ENCODE data around the gene EGFR.

Gene EGFR

DNA sequence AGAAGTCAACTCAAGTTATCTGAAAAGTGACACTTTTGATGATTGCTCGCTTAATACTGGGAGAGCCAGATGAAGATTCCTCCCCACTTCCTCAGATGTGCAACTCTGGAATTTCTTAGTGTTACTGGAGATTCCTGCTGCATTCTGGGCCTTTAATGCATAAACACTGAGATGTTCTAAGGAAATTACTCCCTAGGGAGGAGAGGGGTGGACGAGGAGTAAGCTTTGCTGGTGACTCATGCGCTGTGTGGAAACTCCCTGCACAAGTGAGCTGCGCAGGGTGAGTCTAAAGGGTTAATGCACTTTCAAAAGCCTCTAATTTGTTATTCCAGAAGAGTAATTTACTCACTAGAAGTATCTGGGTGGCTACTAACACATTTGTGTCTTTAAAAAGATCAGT, 46.3 kb downstream of the EGFR start:
- Histone ChIP-seq H3K4me3 (ENCODE audit: low read length) (no peak overlapping the region), H3K27me3 (ENCODE audit: control insufficient read depth, low read length) (peaks cover 13% of the 10 kb centered on the region; the same call in 1 of the 2 replicates), H3F3A (ENCODE audit: control insufficient read depth, insufficient read depth) (no peaks in the 10 kb centered on the region), H3K4me2 (ENCODE audit: low read length) (no peak overlapping the region), H3K36me3 (ENCODE audit: control insufficient read depth, low read length) (no peaks in the 10 kb centered on the region), H3K27ac (ENCODE audit: low read depth, low read length) (no peak overlapping the region), H4K20me1 (ENCODE audit: control insufficient read depth, insufficient read depth, low read depth, low read length) (no peaks in the 10 kb centered on the region), H3K79me2 (ENCODE audit: control insufficient read depth, low read length) (no peaks in the 10 kb centered on the region), H3K9me2 (replicated peaks; ENCODE audit: control insufficient read depth, low read length) (no peaks in the 10 kb centered on the region), H3K9me3 (ENCODE audit: control insufficient read depth, insufficient read depth, low read length) (no peaks in the 10 kb centered on the region), H3K4me1 (ENCODE audit: control insufficient read depth, low read length) (no peaks in the 10 kb centered on the region)
- TF ChIP-seq CTCF (IDR thresholded peaks at IDR 0.05; ENCODE audit: low read depth, low read length, poor library complexity, severe bottlenecking) (no peak), EZH2phosphoT487 (IDR thresholded peaks at IDR 0.05; ENCODE audit: borderline replicate concordance, low read length) (no peak)

GRCh38 chr7:55065511-55066229, 46.9 kb downstream of the EGFR start:
- no peak overlapping the region for H3K27ac ChIP-seq (ENCODE audit: low read depth, low read length)
- no peaks in the 10 kb centered on the region for H3K9me3 ChIP-seq (ENCODE audit: control insufficient read depth, insufficient read depth, low read length)
- no peaks in the 10 kb centered on the region for H4K20me1 ChIP-seq (ENCODE audit: control insufficient read depth, insufficient read depth, low read depth, low read length)
- no peaks in the 10 kb centered on the region for H3K79me2 ChIP-seq (ENCODE audit: control insufficient read depth, low read length)
- no peaks in the 10 kb centered on the region for H3K36me3 ChIP-seq (ENCODE audit: control insufficient read depth, low read length)
- H3F3A ChIP-seq (ENCODE audit: control insufficient read depth, insufficient read depth) = no peaks in the 10 kb centered on the region
- no peak overlapping the region for H3K4me3 ChIP-seq (ENCODE audit: low read length)
- no peak overlapping the region for H3K4me2 ChIP-seq (ENCODE audit: low read length)
- peaks cover 13% of the 10 kb centered on the region; the same call in 1 of the 2 replicates for H3K27me3 ChIP-seq (ENCODE audit: control insufficient read depth, low read length)
- H3K4me1 ChIP-seq (ENCODE audit: control insufficient read depth, low read length) = no peaks in the 10 kb centered on the region
- TF ChIP-seq EZH2phosphoT487 (IDR thresholded peaks at IDR 0.05; ENCODE audit: borderline replicate concordance, low read length) = no peak
- no peak for TF ChIP-seq CTCF (IDR thresholded peaks at IDR 0.05; ENCODE audit: low read depth, low read length, poor library complexity, severe bottlenecking)
- H3K9me2 ChIP-seq (replicated peaks; ENCODE audit: control insufficient read depth, low read length) = no peaks in the 10 kb centered on the region

DNA sequence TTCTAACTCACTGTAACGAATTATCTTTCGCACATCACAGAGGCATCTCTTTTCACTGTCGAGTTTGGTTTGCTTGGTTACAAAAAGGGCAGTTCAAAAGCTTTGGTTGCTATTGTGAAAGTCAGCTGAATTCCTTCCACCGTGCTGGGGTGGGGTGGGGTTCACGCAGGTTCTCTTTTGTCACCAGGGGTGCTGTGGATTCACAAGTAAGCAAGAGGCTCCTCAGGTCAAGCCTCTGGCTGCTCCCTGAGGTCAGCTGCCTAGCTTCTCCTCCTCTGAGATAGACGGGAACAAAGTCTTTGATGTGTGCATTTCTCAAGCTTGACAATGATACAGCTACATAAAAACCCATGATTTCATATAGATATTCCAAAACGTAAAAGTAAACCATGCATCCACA, 47.7 kb downstream of the EGFR start:
- Histone ChIP-seq H3K9me2 (replicated peaks; ENCODE audit: control insufficient read depth, low read length) (no peaks in the 10 kb centered on the region), H3K9me3 (ENCODE audit: control insufficient read depth, insufficient read depth, low read length) (no peaks in the 10 kb centered on the region), H3K36me3 (ENCODE audit: control insufficient read depth, low read length) (no peaks in the 10 kb centered on the region), H3K4me1 (ENCODE audit: control insufficient read depth, low read length) (no peaks in the 10 kb centered on the region), H4K20me1 (ENCODE audit: control insufficient read depth, insufficient read depth, low read depth, low read length) (no peaks in the 10 kb centered on the region), H3K4me3 (ENCODE audit: low read length) (no peak overlapping the region), H3K27ac (ENCODE audit: low read depth, low read length) (no peak overlapping the region), H3K27me3 (ENCODE audit: control insufficient read depth, low read length) (peaks cover 13% of the 10 kb centered on the region; the same call in 1 of the 2 replicates), H3F3A (ENCODE audit: control insufficient read depth, insufficient read depth) (no peaks in the 10 kb centered on the region), H3K4me2 (ENCODE audit: low read length) (no peak overlapping the region), H3K79me2 (ENCODE audit: control insufficient read depth, low read length) (no peaks in the 10 kb centered on the region)
- no peak for TF ChIP-seq CTCF (IDR thresholded peaks at IDR 0.05; ENCODE audit: low read depth, low read length, poor library complexity, severe bottlenecking)
- TF ChIP-seq EZH2phosphoT487 (IDR thresholded peaks at IDR 0.05; ENCODE audit: borderline replicate concordance, low read length) = no peak
